Neural cell (in vitro differentiated cells): ENCODE measurements around the gene SLC27A6.

ENCODE experiments used
- CTCF ChIP-seq: fragments of 450-650 bp; IDR thresholded peaks from 2 replicates; pipeline ENCODE4 v1.5.1; 2014; ENCODE audit warnings: antibody characterized with exemption, mild to moderate bottlenecking, moderate library complexity; ENCODE audit not compliant: poor library complexity, severe bottlenecking
- MXI1 ChIP-seq: fragments of 450-650 bp; conservative IDR thresholded peaks from 2 replicates; pipeline ENCODE4 v1.6.1; 2014; ENCODE audit warnings: antibody characterized with exemption, mild to moderate bottlenecking; ENCODE audit not compliant: poor library complexity, severe bottlenecking
- POLR2AphosphoS5 ChIP-seq: IDR thresholded peaks from 2 replicates; pipeline ENCODE4 v1.6.1; 2012

DNA sequence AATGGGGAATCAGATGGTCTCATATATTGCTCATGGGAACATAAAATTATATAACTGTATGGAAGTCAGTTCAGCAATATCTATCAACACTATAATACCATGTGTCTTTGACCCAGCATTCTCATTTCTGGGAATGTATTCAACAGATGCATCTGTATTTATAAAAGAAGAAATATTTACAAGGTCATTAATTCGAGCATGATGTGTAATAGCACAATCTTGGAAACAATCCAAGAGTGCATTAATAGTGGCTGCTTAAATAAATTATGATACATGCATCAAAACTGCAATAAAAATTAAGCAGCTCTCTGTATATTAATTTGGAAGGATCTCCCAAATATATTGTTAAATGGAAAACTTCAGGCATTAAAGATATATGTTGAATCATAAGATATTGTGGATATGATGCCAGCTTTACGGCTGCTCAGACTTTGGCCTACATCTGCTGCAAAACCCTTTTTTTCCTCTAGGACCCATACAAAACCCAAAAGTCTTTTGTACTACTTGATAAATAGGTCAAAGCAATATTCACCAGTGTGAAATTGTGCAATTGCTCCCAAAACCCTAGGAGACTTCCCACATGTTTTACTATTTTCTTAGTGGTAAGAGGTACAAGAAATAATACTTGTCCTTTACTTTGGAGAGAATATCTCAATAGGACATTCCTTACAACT is 84.0 kb downstream of the SLC27A6 start:
- TF ChIP-seq CTCF (no peak), MXI1 (no peak), POLR2AphosphoS5 (no peak)
